NT2/D1 (cell line): ENCODE data around the gene CDK14.

Source experiments
- YY1 ChIP-seq: IDR thresholded peaks from 2 replicates; pipeline ENCODE4 v1.6.1; 2011; ENCODE audit not compliant: insufficient read length, insufficient read depth
- ZNF274 ChIP-seq: IDR thresholded peaks from 2 replicates; pipeline ENCODE4 v1.6.1; 2011; ENCODE audit warnings: mild to moderate bottlenecking, low read depth, low read length

GRCh38 chr7:90916319-90916718, 320.2 kb downstream of the CDK14 start:
- TF ChIP-seq YY1 (no peak), ZNF274 (no peak)
